Measurements from ENCODE around the gene PDHX.

The PDHX gene

DNA sequence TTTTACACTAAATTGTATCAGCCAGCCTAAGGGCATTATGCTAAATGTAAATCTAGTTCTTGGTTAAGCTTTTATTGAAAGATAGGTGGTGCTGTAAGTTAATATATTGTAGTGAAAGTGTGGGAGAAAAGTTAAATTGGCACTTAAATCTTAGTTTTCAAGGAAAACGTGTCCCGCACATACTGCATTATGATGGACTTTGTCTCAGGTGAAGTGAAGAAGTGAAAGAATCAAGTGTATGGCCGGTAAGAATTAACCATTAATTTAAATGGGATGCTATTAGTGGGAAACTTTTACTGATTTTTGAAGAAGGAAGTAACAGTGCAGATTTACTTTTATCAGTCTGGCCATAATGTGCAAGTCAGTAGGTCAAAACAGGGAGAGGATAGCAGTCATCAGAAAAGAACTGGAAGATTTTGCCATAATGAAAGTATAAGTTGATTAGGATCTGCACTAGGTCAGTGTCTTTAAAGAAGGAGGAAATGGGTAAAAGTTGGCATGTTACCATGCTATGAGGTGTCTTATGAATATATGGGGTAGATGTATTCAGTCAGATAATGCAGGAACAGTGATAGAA, 81.6 kb downstream of the PDHX start:
- Histone ChIP-seq H4K20me1 (ENCODE audit: insufficient read depth, low read length) (no peaks in the 10 kb centered on the region), H3K4me3 (ENCODE audit: low read depth in 1 of 2, low read length in 2 of 2) (no peak overlapping the region), H3K4me1 (ENCODE audit: insufficient read depth, low read length) (peaks cover 5% of the 10 kb centered on the region; the same call in 1 of the 2 replicates), H3K36me3 (ENCODE audit: insufficient read depth, low read length) (peaks cover 4% of the 10 kb centered on the region; the same call in 1 of the 2 replicates), H3K27me3 (ENCODE audit: insufficient read depth, low read length, poor library complexity) (no peaks in the 10 kb centered on the region), H3K9ac (ENCODE audit: low read depth, low read length) (no peak overlapping the region), H2AFZ (ENCODE audit: low read depth, low read length) (no peak overlapping the region), H3K27ac (ENCODE audit: low read length) (no peak overlapping the region), H3K4me2 (ENCODE audit: insufficient read depth, low read length) (no peak overlapping the region), H3K9me3 (ENCODE audit: insufficient read depth, low read length, severe bottlenecking) (no peaks in the 10 kb centered on the region), H3K79me2 (ENCODE audit: insufficient read depth, low read length) (no peaks in the 10 kb centered on the region)
- TF ChIP-seq EZH2 (IDR thresholded peaks at IDR 0.05; ENCODE audit: borderline replicate concordance, low read depth, low read length, severe bottlenecking) = no peak
- TF ChIP-seq, protein P1, sequence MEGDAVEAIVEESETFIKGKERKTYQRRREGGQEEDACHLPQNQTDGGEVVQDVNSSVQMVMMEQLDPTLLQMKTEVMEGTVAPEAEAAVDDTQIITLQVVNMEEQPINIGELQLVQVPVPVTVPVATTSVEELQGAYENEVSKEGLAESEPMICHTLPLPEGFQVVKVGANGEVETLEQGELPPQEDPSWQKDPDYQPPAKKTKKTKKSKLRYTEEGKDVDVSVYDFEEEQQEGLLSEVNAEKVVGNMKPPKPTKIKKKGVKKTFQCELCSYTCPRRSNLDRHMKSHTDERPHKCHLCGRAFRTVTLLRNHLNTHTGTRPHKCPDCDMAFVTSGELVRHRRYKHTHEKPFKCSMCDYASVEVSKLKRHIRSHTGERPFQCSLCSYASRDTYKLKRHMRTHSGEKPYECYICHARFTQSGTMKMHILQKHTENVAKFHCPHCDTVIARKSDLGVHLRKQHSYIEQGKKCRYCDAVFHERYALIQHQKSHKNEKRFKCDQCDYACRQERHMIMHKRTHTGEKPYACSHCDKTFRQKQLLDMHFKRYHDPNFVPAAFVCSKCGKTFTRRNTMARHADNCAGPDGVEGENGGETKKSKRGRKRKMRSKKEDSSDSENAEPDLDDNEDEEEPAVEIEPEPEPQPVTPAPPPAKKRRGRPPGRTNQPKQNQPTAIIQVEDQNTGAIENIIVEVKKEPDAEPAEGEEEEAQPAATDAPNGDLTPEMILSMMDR (IDR thresholded peaks at IDR 0.05; ENCODE audit: borderline replicate concordance, extremely low read depth, low read length, poor library complexity, severe bottlenecking) = peak; percentile 63
- ATAC-seq (ENCODE audit: insufficient read depth, low read depth) = peak; percentile 64; the same call in 2 of the 3 replicates
- DNase-seq = no peak

DNA sequence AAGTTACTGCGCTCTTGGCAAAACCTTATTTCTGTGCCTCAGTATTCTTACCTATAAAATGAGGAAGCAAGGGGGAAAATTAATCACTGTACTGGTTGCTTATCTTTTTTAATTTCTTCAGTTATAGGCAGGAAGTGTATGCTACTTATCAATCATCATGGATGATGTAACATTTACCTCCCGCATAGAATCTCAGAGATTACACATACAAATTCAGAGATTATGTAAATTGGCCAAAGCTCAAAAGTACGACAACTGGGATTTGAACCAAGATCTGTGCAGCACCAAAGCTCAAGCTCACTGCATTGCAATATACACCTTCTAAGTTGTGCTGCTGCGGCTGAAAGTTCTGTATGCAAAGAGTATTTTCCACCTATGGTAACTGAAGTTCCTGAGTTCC, 83.0 kb downstream of the PDHX start:
- H4K20me1 ChIP-seq (ENCODE audit: insufficient read depth, low read length) = no peaks in the 10 kb centered on the region
- H3K4me2 ChIP-seq (ENCODE audit: insufficient read depth, low read length) = no peak overlapping the region

DNA sequence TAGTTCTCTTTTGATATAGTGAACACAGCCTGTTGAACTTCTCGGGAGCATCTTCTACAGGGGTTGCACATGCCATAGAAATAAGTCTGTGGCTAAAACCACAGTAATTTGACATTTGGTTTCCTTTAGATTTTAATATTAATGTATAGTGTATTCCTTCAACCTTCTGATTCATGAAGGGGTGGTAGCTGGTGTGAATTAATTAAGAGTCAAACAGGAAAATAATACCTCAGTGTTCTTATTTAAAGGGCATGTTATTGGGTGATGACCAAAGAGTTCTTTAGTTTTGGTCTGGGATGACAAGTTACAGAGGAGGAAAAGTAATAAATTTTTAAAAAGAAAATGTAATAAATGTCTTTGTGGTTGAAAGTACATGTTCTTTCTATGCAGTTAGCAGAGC, 86.8 kb downstream of the PDHX start:
- no peak for ATAC-seq (ENCODE audit: insufficient read depth, low read depth)
- no peak for DNase-seq
- Histone ChIP-seq H3K27me3 (ENCODE audit: insufficient read depth, low read length, poor library complexity) (no peaks in the 10 kb centered on the region), H3K4me2 (ENCODE audit: insufficient read depth, low read length) (no peak overlapping the region), H3K9ac (ENCODE audit: low read depth, low read length) (no peak overlapping the region), H4K20me1 (ENCODE audit: insufficient read depth, low read length) (no peaks in the 10 kb centered on the region), H2AFZ (ENCODE audit: low read depth, low read length) (no peak overlapping the region), H3K4me1 (ENCODE audit: insufficient read depth, low read length) (peaks cover 2% of the 10 kb centered on the region; the same call in 1 of the 2 replicates), H3K4me3 (ENCODE audit: low read depth in 1 of 2, low read length in 2 of 2) (no peak overlapping the region), H3K79me2 (ENCODE audit: insufficient read depth, low read length) (no peaks in the 10 kb centered on the region), H3K9me3 (ENCODE audit: insufficient read depth, low read length, severe bottlenecking) (no peaks in the 10 kb centered on the region), H3K27ac (ENCODE audit: low read length) (no peak overlapping the region), H3K36me3 (ENCODE audit: insufficient read depth, low read length) (no peaks in the 10 kb centered on the region)
- TF ChIP-seq EZH2 (IDR thresholded peaks at IDR 0.05; ENCODE audit: borderline replicate concordance, low read depth, low read length, severe bottlenecking) = no peak
- TF ChIP-seq, protein P1 (IDR thresholded peaks at IDR 0.05; ENCODE audit: borderline replicate concordance, extremely low read depth, low read length, poor library complexity, severe bottlenecking) = no peak

More for the DNA sequence above, 83.0 kb downstream of the PDHX start:
- no peak overlapping the region for H3K9ac ChIP-seq (ENCODE audit: low read depth, low read length)
- no peaks in the 10 kb centered on the region for H3K79me2 ChIP-seq (ENCODE audit: insufficient read depth, low read length)
- H3K27me3 ChIP-seq (ENCODE audit: insufficient read depth, low read length, poor library complexity) = no peaks in the 10 kb centered on the region
- no peak overlapping the region for H2AFZ ChIP-seq (ENCODE audit: low read depth, low read length)
- H3K4me3 ChIP-seq (ENCODE audit: low read depth in 1 of 2, low read length in 2 of 2) = no peak overlapping the region
- peaks cover 5% of the 10 kb centered on the region; the same call in 1 of the 2 replicates for H3K4me1 ChIP-seq (ENCODE audit: insufficient read depth, low read length)
- H3K27ac ChIP-seq (ENCODE audit: low read length) = no peak overlapping the region
- no peaks in the 10 kb centered on the region for H3K36me3 ChIP-seq (ENCODE audit: insufficient read depth, low read length)
- ATAC-seq (ENCODE audit: insufficient read depth, low read depth) (no peak), DNase-seq (no peak)
- no peaks in the 10 kb centered on the region for H3K9me3 ChIP-seq (ENCODE audit: insufficient read depth, low read length, severe bottlenecking)
- no peak for TF ChIP-seq EZH2 (IDR thresholded peaks at IDR 0.05; ENCODE audit: borderline replicate concordance, low read depth, low read length, severe bottlenecking)
- TF ChIP-seq, protein P1 (IDR thresholded peaks at IDR 0.05; ENCODE audit: borderline replicate concordance, extremely low read depth, low read length, poor library complexity, severe bottlenecking) = no peak

Data from DND-41 (cell line).